Testis (tissue), 3 donors: ENCODE data around the gene GPC3. TPM values are rescaled to one million over a fixed set of nuclear protein-coding genes. Genes with fewer than 3 reads are reported as not detected.

Experiments used
- DNase-seq: peaks from one replicate; pipeline ENCODE4 v3.0.0-alpha.2; 2019
- H3K27ac ChIP-seq, 2 donors: fragments of 200-600 bp; sonication (generic); one replicate each; pipeline ENCODE4 v1.5.1; 2019
- H3K27me3 ChIP-seq: fragments of 200-600 bp; sonication (generic); one replicate; pipeline ENCODE4 v1.5.1; 2019
- H3K36me3 ChIP-seq: fragments of 200-600 bp; sonication (generic); one replicate; pipeline ENCODE4 v1.5.1; 2017; ENCODE audit warnings: low read depth; ENCODE audit errors: missing control alignments
- H3K4me1 ChIP-seq: fragments of 200-600 bp; sonication (generic); one replicate; pipeline ENCODE4 v1.5.1; 2019
- H3K4me3 ChIP-seq, 2 donors: fragments of 200-600 bp; sonication (generic); one replicate each; pipeline ENCODE4 v1.5.1; 2017 to 2019
- H3K9me3 ChIP-seq: fragments of 200-600 bp; sonication (generic); one replicate; pipeline ENCODE4 v1.5.1; 2017
- POLR2A ChIP-seq: fragments of 450-650 bp; IDR thresholded peaks from one replicate; pipeline ENCODE4 v1.6.1; 2017; ENCODE audit warnings: antibody characterized with exemption, mild to moderate bottlenecking, moderate library complexity
- WGBS, 2 donors: methylation state at CpG; one replicate each; pipeline ENCODE4 v1.1.5; 2018; 5-methylcytosine and 5-hydroxymethylcytosine counted together
- intact Hi-C: fragments of 100-400 bp; cut with DNase I; formaldehyde crosslinking; loops from one replicate; pipeline ENCODE4 v1.15.1; 2023; ENCODE audit warnings: low total_unique reads
- polyA plus RNA-seq: library from polyadenylated mRNA; stranded (reverse); fragments of 350-450 nt; fragmentation: Illumina TruSeq; extraction: RNeasy Lipid Tissue Mini Kit (QIAGEN cat#74804); gene quantifications from one replicate; pipeline ENCODE4 v1.2.3, GENCODE V29; 2014; ENCODE audit warnings: low read depth, low replicate concordance; ENCODE audit not compliant: insufficient read depth
- total RNA-seq, 2 donors: library from RNA; depleted of rRNA; stranded (reverse); fragments of >200 nt; gene quantifications; one replicate each; pipeline ENCODE4 v1.2.3, GENCODE V29; 2016
- TF ChIP-seq, protein P1 (sequence below), 3 experiments: fragments of 450-650 bp in 2 of 3; fragments of 200-600 bp in 1 of 3; sonication (generic) in 1 of 3; IDR thresholded peaks; one replicate each; pipeline ENCODE4 v1.5.1; 2016 to 2019; ENCODE audit warnings: antibody characterized with exemption in 3 of 3, mild to moderate bottlenecking in 2 of 3, moderate library complexity in 1 of 3

Gene GPC3
- total and polyA plus RNA-seq, 3 donors from 2014 or later, result 4.9 to 12.9 (median 5.4) TPM

GRCh38 chrX:133956570-133957340, 28.6 kb downstream of the GPC3 start:
- H3K27me3 ChIP-seq, result no peaks in the 10 kb centered on the region
- no peaks in the 10 kb centered on the region for H3K36me3 ChIP-seq
- intact Hi-C loops, result no loop called here
- no peak overlapping the region for H3K4me3 ChIP-seq
- DNase-seq, result no peak
- no peaks in the 10 kb centered on the region for H3K4me1 ChIP-seq
- no peaks in the 10 kb centered on the region for H3K9me3 ChIP-seq
- TF ChIP-seq, protein P1, sequence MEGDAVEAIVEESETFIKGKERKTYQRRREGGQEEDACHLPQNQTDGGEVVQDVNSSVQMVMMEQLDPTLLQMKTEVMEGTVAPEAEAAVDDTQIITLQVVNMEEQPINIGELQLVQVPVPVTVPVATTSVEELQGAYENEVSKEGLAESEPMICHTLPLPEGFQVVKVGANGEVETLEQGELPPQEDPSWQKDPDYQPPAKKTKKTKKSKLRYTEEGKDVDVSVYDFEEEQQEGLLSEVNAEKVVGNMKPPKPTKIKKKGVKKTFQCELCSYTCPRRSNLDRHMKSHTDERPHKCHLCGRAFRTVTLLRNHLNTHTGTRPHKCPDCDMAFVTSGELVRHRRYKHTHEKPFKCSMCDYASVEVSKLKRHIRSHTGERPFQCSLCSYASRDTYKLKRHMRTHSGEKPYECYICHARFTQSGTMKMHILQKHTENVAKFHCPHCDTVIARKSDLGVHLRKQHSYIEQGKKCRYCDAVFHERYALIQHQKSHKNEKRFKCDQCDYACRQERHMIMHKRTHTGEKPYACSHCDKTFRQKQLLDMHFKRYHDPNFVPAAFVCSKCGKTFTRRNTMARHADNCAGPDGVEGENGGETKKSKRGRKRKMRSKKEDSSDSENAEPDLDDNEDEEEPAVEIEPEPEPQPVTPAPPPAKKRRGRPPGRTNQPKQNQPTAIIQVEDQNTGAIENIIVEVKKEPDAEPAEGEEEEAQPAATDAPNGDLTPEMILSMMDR (IDR thresholded peaks at IDR 0.05), result no peak
- no peak for TF ChIP-seq POLR2A
- WGBS, 2 donors, result 75 to 88% methylated on average over 1 of the region's 1 CpG
- H3K27ac ChIP-seq, result no peak overlapping the region

- Histone ChIP-seq H3K4me3 (no peak overlapping the region), H3K4me1 (no peaks in the 10 kb centered on the region), H3K27ac (no peak overlapping the region), H3K27me3 (no peaks in the 10 kb centered on the region), H3K9me3 (no peaks in the 10 kb centered on the region), H3K36me3 (no peaks in the 10 kb centered on the region)
- TF ChIP-seq, protein P1 (IDR thresholded peaks at IDR 0.05), result no peak
- TF ChIP-seq POLR2A, result no peak
- WGBS, 2 donors, result 86 to 95% methylated on average over 4 of the region's 4 CpGs
- intact Hi-C loops, result no loop called here
- DNase-seq, result no peak
Measured at GRCh38 chrX:133953785-133954355, 31.5 kb downstream of the GPC3 start.

GRCh38 chrX:133953078-133953477, 32.3 kb downstream of the GPC3 start:
- WGBS, 2 donors, result 86% methylated on average over 2 of the region's 2 CpGs
- Histone ChIP-seq H3K27me3 (no peaks in the 10 kb centered on the region), H3K9me3 (no peaks in the 10 kb centered on the region), H3K27ac (no peak overlapping the region), H3K4me1 (no peaks in the 10 kb centered on the region), H3K4me3 (no peak overlapping the region), H3K36me3 (no peaks in the 10 kb centered on the region)
- TF ChIP-seq POLR2A, result no peak
- TF ChIP-seq, protein P1 (IDR thresholded peaks at IDR 0.05), result no peak
- intact Hi-C loops, result no loop called here
- DNase-seq, result no peak

DNA sequence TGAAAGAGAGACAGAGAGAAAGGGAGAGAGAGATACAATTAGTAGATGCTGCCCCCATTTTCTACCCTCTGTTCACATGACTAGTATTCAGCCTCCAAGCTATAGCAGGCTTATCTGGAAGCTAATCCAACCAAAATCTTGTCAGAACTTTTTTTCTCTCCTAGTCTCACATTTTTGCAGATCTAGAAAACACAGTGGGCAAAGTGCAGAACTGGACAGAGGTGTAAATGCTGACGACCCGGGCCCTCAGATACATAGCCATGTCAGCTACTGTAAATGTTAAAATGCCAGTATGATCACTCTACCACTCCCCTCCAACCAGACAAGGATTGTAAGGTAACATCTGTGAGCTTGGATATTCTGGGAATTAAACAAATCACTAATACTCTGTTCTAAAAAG, 34.3 kb downstream of the GPC3 start:
- 73% methylated on average over 2 of the region's 2 CpGs; no CpG with 5 or more reads in 1 of the 2 donors for WGBS, 2 donors
- Histone ChIP-seq H3K36me3 (no peaks in the 10 kb centered on the region), H3K27me3 (no peaks in the 10 kb centered on the region), H3K4me3 (no peak overlapping the region), H3K4me1 (no peaks in the 10 kb centered on the region), H3K9me3 (no peaks in the 10 kb centered on the region), H3K27ac (no peak overlapping the region)
- TF ChIP-seq POLR2A, result no peak
- TF ChIP-seq, protein P1 (IDR thresholded peaks at IDR 0.05), result no peak
- no peak for DNase-seq
- intact Hi-C loops, result no loop called here

DNA sequence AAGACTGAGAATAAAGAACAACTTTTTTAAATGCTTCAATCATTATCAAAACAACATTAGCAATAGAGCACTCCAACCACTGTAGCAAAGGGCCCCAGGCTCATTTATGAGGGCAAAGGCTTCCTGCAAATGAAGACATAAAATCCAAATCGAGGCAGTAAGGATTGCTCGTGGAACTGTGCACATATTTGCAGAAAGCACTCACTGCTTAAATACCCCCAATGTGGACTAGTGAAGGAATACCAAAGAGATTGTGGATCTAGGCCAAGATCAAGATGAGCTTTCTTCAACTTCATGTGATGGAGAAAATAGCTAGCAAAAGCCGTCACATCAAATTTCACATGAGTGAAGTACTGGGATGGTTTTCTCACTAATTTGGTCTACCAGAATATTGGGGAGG, 35.2 kb downstream of the GPC3 start:
- no peak for DNase-seq
- no peaks in the 10 kb centered on the region for H3K27me3 ChIP-seq
- no peak overlapping the region for H3K4me3 ChIP-seq
- WGBS, 2 donors, result 80 to 86% methylated on average over 3 of the region's 3 CpGs
- no peaks in the 10 kb centered on the region for H3K4me1 ChIP-seq
- no peaks in the 10 kb centered on the region for H3K9me3 ChIP-seq
- TF ChIP-seq, protein P1 (IDR thresholded peaks at IDR 0.05), result no peak
- no peak for TF ChIP-seq POLR2A
- no peak overlapping the region for H3K27ac ChIP-seq
- no peaks in the 10 kb centered on the region for H3K36me3 ChIP-seq
- intact Hi-C loops, result no loop called here
